ENCODE results near the gene PRDM15. TPM values are rescaled to one million over a fixed set of nuclear protein-coding genes. Genes with fewer than 3 reads are reported as not detected.

PRDM15 gene
- polyA plus RNA-seq, 1 experiment, result 5.1 TPM

DNA sequence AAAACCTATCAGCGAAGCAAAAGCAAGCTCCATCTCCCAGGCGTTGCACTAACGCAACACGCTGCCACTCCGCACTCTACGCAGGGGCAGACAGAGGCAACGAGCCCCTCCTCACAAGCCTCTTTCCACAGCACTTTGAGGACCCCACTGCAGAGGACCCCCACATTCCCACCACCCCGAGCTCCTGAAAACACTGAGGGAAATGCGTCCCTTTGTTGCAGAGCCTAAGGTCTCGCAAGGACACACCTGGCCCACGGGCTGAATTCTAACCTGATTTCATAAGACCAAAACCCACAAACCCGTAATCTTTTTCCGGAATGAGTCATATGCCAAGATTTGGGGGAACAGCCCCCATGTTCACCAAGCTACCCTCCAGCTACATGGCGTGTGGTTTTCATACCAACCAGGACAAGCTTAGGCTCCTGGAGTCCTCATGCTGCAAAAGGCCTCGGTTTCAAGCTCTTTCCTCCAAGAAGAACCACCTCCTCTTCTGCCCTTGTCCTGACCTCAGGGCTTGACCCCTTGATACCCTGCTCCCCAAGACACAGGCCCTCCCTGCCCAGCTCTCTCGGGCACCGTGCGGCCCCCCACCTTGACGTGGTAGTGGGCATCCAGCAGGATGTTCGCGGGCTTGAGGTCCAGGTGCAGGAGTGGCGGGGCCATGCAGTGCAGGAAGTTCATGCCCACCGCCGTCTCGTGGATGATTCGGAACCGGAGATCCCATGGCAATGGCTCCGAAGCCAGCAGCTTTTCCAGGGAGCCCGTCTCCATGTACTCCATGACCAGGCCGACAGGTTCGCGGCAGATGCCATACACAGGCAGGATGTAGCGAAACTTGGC, 123.0 kb downstream of the PRDM15 start:
- DNase-seq (ENCODE audit: low read depth, low spot score), result no peak
- ChIA-PET POLR2A (no interaction called here), CTCF (interaction anchor here (0.5 to 1.4 kb wide), 2 partner anchors 144 to 635 kb away, joined by 3 to 5 read pairs; no protein-coding TSS in a partner anchor)
- Histone ChIP-seq H3K27me3 (ENCODE audit: control insufficient read depth, insufficient read depth, low read length) (peaks cover 6% of the 10 kb centered on the region), H3K4me3 (ENCODE audit: low read depth, low read length) (no peak overlapping the region), H3K27ac (ENCODE audit: low read depth, low read length) (no peak overlapping the region), H3K9me3 (ENCODE audit: control insufficient read depth, insufficient read depth, low read length) (no peaks in the 10 kb centered on the region)
- TF ChIP-seq, protein P1, sequence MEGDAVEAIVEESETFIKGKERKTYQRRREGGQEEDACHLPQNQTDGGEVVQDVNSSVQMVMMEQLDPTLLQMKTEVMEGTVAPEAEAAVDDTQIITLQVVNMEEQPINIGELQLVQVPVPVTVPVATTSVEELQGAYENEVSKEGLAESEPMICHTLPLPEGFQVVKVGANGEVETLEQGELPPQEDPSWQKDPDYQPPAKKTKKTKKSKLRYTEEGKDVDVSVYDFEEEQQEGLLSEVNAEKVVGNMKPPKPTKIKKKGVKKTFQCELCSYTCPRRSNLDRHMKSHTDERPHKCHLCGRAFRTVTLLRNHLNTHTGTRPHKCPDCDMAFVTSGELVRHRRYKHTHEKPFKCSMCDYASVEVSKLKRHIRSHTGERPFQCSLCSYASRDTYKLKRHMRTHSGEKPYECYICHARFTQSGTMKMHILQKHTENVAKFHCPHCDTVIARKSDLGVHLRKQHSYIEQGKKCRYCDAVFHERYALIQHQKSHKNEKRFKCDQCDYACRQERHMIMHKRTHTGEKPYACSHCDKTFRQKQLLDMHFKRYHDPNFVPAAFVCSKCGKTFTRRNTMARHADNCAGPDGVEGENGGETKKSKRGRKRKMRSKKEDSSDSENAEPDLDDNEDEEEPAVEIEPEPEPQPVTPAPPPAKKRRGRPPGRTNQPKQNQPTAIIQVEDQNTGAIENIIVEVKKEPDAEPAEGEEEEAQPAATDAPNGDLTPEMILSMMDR (IDR thresholded peaks at IDR 0.05; ENCODE audit: low read depth, low read length), result no peak

DNA sequence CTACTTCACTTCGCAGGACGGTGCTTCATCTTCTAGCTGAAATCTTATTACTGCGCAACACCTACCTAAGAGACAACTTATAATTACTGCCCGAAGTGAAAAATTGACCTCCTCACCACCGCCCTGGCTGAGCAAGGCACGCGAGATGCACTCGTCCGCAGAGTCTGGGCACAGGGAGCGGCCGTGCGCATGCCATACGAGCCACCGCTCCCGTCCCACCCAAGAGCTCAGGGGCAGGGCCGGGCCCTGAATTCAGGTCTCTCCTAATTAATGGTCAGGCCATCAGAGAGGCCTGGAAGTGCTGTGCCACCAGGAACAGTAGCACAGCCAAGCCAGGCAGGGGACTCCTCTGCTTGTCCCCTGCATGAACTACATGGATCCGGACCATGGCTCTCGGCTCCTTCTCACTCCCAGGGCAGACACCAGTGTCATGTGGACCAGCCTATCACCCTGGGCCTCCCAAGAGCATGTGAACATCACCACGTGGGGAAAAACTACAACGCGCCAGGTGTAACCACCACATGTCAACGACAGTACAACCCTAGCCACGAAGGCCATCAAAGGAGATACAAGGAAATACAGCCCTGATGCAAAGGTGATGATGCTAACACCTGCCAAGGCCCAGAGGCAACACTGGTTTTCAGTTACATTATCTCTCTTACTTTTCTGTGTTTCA, 123.7 kb downstream of the PRDM15 start:
- TF ChIP-seq, protein P1 (IDR thresholded peaks at IDR 0.05; ENCODE audit: low read depth, low read length), result no peak
- ChIA-PET CTCF (interaction anchor here (0.5 to 1.4 kb wide), 3 partner anchors 143 to 634 kb away, joined by 3 to 9 read pairs (median 5); no protein-coding TSS in a partner anchor), POLR2A (no interaction called here)
- no peak for DNase-seq (ENCODE audit: low read depth, low spot score)
- H3K27me3 ChIP-seq (ENCODE audit: control insufficient read depth, insufficient read depth, low read length), result no peaks in the 10 kb centered on the region
- no peak overlapping the region for H3K27ac ChIP-seq (ENCODE audit: low read depth, low read length)
- no peak overlapping the region for H3K4me3 ChIP-seq (ENCODE audit: low read depth, low read length)
- no peaks in the 10 kb centered on the region for H3K9me3 ChIP-seq (ENCODE audit: control insufficient read depth, insufficient read depth, low read length)

DNA sequence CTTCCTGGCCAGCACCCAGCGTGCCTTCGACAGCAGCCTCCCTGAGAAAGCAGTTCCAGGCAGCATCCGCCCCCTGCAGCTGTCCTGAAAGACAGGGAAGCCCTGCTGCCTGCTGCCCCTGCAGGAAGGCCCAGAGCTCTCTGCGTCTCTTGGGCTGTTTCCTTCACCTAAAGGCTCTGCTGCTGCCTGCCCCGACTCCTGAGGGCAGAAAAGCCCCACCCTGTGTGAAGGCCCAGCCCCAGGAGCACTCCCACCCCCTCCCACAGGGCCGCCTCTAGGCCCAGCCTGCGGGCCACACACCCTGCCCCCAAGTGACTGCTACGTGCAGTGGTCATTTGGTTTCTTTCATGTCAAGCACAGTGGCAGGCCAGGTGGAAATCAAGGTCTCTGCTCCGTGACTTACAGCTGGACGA, 124.7 kb downstream of the PRDM15 start:
- ChIA-PET CTCF (interaction anchor here (0.7 kb wide), 2 partner anchors 9 to 603 kb away, joined by 3 to 9 read pairs; no protein-coding TSS in a partner anchor), POLR2A (no interaction called here)
- H3K9me3 ChIP-seq (ENCODE audit: control insufficient read depth, insufficient read depth, low read length), result no peaks in the 10 kb centered on the region
- TF ChIP-seq, protein P1 (IDR thresholded peaks at IDR 0.05; ENCODE audit: low read depth, low read length), result no peak
- no peak overlapping the region for H3K27ac ChIP-seq (ENCODE audit: low read depth, low read length)
- no peak for DNase-seq (ENCODE audit: low read depth, low spot score)
- H3K27me3 ChIP-seq (ENCODE audit: control insufficient read depth, insufficient read depth, low read length), result no peaks in the 10 kb centered on the region
- no peak overlapping the region for H3K4me3 ChIP-seq (ENCODE audit: low read depth, low read length)

DNA sequence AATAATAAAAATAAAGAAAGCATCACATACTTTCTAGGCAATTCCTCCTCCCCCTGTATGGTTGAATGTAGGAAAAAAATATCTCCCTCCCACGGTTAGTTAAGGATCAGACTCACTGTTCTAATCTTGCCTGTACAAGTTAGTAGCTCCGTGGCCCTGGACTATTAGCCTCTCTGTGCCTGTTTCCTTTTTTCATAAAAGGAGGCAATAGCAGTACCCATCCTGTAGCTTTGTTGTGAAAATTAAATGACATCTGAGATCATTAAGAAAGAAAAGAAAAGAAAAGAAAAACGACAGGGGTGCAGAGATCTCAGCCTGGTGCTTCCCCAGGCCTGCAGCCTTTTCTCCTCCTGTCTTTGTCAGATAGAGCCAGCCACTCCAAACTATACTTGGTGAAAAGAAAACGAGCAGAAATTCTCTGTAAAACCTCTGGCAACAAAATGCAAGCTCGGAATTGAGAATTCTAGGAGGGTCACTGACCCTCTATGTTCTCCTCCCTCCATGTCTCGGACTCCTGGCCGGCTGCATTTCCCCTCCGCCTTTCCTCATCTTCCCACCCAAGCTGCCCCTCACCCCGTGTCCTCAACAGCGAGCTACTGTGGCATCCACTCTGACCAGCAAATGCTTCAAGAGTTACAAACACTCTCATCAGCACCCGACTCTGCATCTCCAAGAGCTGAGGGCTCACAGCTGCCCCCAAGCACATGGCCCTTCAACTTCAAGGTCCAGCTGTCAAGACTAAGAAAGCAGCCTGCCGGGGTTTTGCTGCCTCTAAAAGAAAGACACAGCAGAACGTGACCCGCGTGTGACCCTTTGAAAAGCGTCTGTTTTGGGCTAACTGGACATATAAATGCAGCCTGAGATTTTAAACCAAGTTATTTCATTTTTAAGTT, 125.9 kb downstream of the PRDM15 start:
- CTCF ChIA-PET, result interaction anchor here (1.3 kb wide), 1 partner anchor 140 kb away, joined by 4 read pairs; no protein-coding TSS in a partner anchor
- TF ChIP-seq, protein P1 (IDR thresholded peaks at IDR 0.05; ENCODE audit: low read depth, low read length), result no peak
- H3K27ac ChIP-seq (ENCODE audit: low read depth, low read length), result no peak overlapping the region
- no peak overlapping the region for H3K4me3 ChIP-seq (ENCODE audit: low read depth, low read length)
- H3K9me3 ChIP-seq (ENCODE audit: control insufficient read depth, insufficient read depth, low read length), result no peaks in the 10 kb centered on the region
- DNase-seq (ENCODE audit: low read depth, low spot score), result no peak
- POLR2A ChIA-PET, result no interaction called here
- peaks cover 3% of the 10 kb centered on the region for H3K27me3 ChIP-seq (ENCODE audit: control insufficient read depth, insufficient read depth, low read length)
